WERI-Rb-1 (cell line): ENCODE measurements around the gene TREM1.

Experiments used
- DNase-seq: peaks from one replicate; pipeline ENCODE4 v3.0.0-alpha.2; 2020
- H3K27ac ChIP-seq: fragments of 250-450 bp; sonication (Bioruptor Pico); 2 replicates; pipeline ENCODE4 v1.5.1; 2020; ENCODE audit warnings: mild to moderate bottlenecking, moderate library complexity
- H3K27me3 ChIP-seq: fragments of 250-450 bp; sonication (Bioruptor Pico); 2 replicates; pipeline ENCODE4 v1.5.1; 2021; ENCODE audit warnings: mild to moderate bottlenecking, low read depth, moderate library complexity; ENCODE audit not compliant: insufficient read depth, severe bottlenecking
- H3K36me3 ChIP-seq: fragments of 250-450 bp; sonication (Bioruptor Pico); 2 replicates; pipeline ENCODE4 v1.5.1; 2020; ENCODE audit warnings: mild to moderate bottlenecking, moderate library complexity
- H3K4me3 ChIP-seq: 2 replicates; pipeline ENCODE4 v1.5.1; 2011; ENCODE audit warnings: low read depth, mild to moderate bottlenecking, control low read depth, low read length
- H3K9me3 ChIP-seq: fragments of 250-450 bp; sonication (Bioruptor Pico); 2 replicates; pipeline ENCODE4 v1.5.1; 2021; ENCODE audit warnings: mild to moderate bottlenecking, moderate library complexity; ENCODE audit not compliant: severe bottlenecking
- TF ChIP-seq, protein P1 (sequence below): IDR thresholded peaks from 2 replicates; pipeline ENCODE4 v1.5.1; 2011; ENCODE audit warnings: low read depth, mild to moderate bottlenecking, control low read depth, inconsistent platforms, low read length

Gene TREM1

DNA sequence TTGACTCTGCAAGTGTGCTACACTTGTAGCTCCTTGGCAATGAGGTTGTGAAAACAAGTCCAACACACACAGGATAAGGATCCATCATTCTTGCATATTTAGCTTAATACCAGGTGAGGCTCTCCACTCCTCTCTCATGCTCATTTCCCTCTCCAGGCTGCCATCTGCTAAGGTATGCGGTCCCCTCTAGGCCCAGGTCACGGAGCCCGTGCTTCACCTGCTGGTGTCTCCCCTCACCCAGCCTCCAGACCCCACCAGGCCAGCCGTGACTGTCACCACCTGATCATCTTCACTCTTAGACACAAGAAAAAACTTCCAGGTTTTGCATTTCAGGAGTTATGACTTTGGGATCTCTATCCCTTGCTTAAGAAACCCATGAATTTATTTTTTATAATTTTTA is 34.7 kb upstream of the TREM1 start:
- TF ChIP-seq, protein P1, sequence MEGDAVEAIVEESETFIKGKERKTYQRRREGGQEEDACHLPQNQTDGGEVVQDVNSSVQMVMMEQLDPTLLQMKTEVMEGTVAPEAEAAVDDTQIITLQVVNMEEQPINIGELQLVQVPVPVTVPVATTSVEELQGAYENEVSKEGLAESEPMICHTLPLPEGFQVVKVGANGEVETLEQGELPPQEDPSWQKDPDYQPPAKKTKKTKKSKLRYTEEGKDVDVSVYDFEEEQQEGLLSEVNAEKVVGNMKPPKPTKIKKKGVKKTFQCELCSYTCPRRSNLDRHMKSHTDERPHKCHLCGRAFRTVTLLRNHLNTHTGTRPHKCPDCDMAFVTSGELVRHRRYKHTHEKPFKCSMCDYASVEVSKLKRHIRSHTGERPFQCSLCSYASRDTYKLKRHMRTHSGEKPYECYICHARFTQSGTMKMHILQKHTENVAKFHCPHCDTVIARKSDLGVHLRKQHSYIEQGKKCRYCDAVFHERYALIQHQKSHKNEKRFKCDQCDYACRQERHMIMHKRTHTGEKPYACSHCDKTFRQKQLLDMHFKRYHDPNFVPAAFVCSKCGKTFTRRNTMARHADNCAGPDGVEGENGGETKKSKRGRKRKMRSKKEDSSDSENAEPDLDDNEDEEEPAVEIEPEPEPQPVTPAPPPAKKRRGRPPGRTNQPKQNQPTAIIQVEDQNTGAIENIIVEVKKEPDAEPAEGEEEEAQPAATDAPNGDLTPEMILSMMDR: no peak
- no peak overlapping the region for H3K4me3 ChIP-seq
- DNase-seq: no peak
- H3K27ac ChIP-seq: no peak overlapping the region
- H3K9me3 ChIP-seq: no peaks in the 10 kb centered on the region
- H3K36me3 ChIP-seq: no peaks in the 10 kb centered on the region
- no peaks in the 10 kb centered on the region for H3K27me3 ChIP-seq

DNA sequence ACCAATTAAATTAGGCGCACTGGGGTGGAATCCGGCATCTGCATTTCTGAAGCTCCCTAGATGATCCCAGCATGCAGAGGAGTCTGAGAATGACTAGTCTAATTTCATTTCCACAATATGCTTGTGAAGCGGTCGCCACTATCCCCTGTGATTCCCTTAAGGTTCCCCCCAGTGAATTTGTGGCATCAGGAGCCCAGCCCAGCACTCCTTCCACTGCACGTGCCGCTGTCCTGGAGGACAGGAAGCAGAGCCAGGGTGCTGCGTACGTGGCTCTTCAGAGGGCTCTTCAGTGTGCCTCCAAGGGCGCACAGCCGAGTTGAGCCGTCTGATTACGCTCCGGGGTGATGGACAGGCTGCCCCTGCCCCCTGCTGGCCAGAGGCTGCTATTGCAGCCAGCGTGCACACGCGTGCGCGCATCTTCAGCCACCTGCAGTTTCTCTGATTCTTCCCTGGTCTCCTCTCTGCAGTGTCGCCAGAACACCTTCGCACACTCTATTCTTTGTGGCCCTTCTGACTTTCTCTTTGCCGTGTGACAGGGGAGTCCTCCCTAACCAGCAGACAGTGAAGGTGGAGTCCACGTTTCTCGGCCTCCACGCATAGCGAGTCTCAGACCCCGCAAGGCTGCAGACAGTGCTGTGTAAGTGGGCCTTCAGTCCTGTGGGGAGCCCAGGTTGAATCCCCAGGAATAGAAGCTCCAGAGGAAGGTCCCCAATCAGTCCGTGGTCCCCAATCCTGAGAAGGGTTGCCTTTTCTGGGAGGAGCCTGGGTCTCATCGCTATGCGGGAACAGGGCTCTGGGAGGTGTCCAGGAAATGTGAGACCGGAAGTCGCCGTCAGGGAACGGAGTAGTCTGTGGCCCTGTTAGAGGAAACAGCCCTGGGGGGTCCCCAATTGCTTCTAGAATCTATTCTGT is 32.4 kb upstream of the TREM1 start:
- TF ChIP-seq, protein P1: peak; percentile 100
- Histone ChIP-seq H3K27me3 (peaks cover 4% of the 10 kb centered on the region), H3K27ac (no peak overlapping the region), H3K36me3 (no peaks in the 10 kb centered on the region), H3K4me3 (peak overlapping the region; percentile 9), H3K9me3 (no peaks in the 10 kb centered on the region)
- peak; percentile 95 for DNase-seq

DNA sequence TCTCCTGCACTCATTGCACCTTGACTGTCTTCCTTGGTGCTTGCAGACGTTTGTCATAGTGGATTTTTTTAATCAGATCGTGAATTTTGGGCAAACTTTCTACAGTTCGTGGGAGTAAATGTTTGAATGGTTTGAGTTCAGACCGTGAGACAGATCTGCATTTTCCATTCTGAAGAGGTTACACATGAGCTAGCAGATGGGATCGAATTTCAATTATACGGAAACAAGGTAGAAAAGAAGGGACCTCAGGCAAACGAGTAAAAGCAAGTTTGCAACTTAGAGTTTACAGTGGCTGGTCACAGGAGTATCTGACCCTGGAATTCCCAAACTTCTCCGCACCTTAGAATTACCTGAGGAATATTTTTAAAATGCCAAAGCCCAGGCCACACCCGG is 31.8 kb upstream of the TREM1 start:
- TF ChIP-seq, protein P1: no peak
- Histone ChIP-seq H3K27me3 (peaks cover 8% of the 10 kb centered on the region), H3K27ac (no peak overlapping the region), H3K4me3 (no peak overlapping the region), H3K9me3 (no peaks in the 10 kb centered on the region), H3K36me3 (no peaks in the 10 kb centered on the region)
- DNase-seq: no peak

DNA sequence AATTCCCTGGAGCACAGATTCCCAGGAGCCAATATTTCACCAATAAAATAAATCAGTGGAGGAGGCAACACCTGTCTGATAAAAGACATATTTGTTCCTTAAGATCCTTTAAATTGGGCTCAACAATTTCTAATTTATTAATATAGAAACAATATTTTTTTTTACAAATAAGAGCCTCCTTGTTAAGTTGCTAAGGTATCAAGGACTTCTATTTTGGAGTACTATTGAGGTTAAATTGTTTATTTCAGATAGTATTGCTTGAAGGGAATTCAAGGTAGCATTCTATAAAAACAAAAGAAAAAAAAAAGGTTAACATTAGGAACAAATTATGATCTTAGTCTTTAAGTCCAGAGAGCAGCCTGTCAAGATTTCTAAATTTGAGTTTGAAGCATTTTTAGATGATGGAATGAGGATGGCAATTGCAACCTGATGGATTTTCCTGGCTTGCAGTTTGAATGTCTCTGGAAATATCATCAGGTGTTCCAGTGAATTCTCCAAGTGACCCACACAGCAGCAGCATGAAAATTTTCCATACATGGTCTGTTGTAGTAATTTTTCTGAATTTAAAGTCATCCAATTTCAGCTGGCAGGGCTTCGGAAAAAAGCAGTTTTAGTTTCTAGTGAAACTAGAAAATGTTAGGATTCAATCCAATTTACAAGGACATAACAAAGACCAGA is 29.6 kb upstream of the TREM1 start:
- no peaks in the 10 kb centered on the region for H3K36me3 ChIP-seq
- no peak for DNase-seq
- no peaks in the 10 kb centered on the region for H3K9me3 ChIP-seq
- H3K27me3 ChIP-seq: peaks cover 20% of the 10 kb centered on the region
- H3K27ac ChIP-seq: no peak overlapping the region
- H3K4me3 ChIP-seq: no peak overlapping the region
- TF ChIP-seq, protein P1: no peak

DNA sequence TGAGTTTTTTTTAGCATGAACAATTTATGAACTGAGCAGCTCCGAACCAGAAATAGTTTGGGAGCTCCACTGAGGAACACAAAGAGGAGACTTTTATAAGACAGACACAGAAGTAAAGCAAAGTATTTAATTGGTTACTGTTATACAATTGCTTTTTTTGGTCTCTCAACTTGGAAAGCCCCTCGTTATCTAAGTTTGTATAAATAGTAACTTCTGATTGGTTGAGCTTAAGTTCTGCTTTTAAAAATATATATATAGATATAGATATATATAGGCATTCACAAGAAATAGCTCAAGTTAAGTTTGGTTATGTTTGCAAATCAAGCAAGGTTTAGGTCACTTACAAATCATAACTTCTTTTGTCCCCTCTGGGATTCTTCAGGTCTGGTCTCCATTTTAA is 28.7 kb upstream of the TREM1 start:
- Histone ChIP-seq H3K27me3 (peaks cover 20% of the 10 kb centered on the region), H3K27ac (no peak overlapping the region), H3K9me3 (no peaks in the 10 kb centered on the region), H3K4me3 (no peak overlapping the region), H3K36me3 (no peaks in the 10 kb centered on the region)
- no peak for DNase-seq
- TF ChIP-seq, protein P1: no peak
